Activated CD4-positive, alpha-beta memory T cell treated with anti-CD3 and anti-CD28 coated beads, Interleukin-2, amount 10 ng/mL, durations not matched to agents 7 days and 5 days (primary cell): ENCODE measurements around the gene TUBA3C. TPM values are rescaled to one million over a fixed set of nuclear protein-coding genes. Genes with fewer than 3 reads are reported as not detected.
"Not testable (repeated sequence)": the region's sequence is repeated elsewhere in the genome, so short reads cannot be mapped to it uniquely, and the experiment has no call there.

ENCODE experiments used
- CTCF ChIA-PET: fragments of 350-600 bp; sonication (Branson Sonifier 250); formaldehyde crosslinking; loops from one replicate; lab custom pipeline; 2021; ENCODE audit warnings: antibody characterized with exemption, inconsistent platforms; lab: Charles Lee
- POLR2A ChIA-PET: fragments of 350-600 bp; sonication (Branson Sonifier 250); formaldehyde crosslinking; loops from one replicate; lab custom pipeline; 2021; ENCODE audit warnings: antibody characterized with exemption; lab: Charles Lee
- DNase-seq: peaks from one replicate; pipeline ENCODE4 v3.0.0-alpha.2; 2020
- H3K27ac Mint-ChIP-seq: one replicate; pipeline ENCODE4 v1.8.0; 2021; ENCODE audit warnings: mild to moderate bottlenecking, mixed read lengths
- H3K27me3 Mint-ChIP-seq: one replicate; pipeline ENCODE4 v1.8.0; 2021; ENCODE audit warnings: mixed read lengths
- H3K36me3 Mint-ChIP-seq: one replicate; pipeline ENCODE4 v1.8.0; 2021; ENCODE audit warnings: low read depth, mixed read lengths
- H3K4me1 Mint-ChIP-seq: one replicate; pipeline ENCODE4 v1.8.0; 2021; ENCODE audit warnings: mixed read lengths
- H3K4me3 Mint-ChIP-seq: one replicate; pipeline ENCODE4 v1.8.0; 2021; ENCODE audit warnings: mild to moderate bottlenecking, mixed read lengths
- H3K9me3 Mint-ChIP-seq: one replicate; pipeline ENCODE4 v1.8.0; 2021; ENCODE audit warnings: mixed read lengths
- total RNA-seq, 2 experiments: library from RNA; stranded (reverse); gene quantifications; one replicate each; pipeline ENCODE4 v1.2.3, GENCODE V29; 2021

The TUBA3C gene
- total RNA-seq, 2 experiments from 2014 or later: not detected

DNA sequence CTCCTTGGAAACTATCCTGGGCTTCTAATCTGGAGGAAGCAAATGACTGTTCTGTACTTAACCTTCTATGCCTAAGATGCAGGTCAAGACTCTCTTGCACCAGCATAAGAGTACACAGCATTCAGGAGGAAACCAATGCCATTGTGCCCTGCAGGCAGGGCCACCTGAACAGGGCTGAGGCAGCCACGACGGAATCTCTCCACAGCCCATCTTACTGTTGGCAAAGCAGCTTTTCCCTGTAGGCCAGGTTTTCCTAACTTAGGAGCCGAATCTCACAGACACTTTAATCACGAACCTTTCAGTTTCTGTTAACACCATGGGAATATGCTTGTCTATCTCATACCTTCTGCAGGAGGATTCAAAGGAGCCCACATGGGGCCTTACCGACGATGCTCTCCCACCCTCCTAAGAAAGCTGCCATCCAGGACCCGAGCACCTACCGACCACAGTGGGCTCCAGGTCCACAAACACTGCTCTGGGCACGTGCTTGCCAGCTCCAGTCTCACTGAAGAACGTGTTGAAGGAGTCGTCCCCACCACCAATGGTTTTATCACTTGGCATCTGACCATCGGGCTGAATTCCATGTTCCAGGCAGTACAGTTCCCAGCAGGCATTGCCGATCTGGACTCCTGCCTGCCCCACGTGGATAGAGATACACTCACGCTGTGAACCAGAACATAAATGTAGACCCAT is 2.6 kb downstream of the TUBA3C start:
- H3K36me3 Mint-ChIP-seq: no peaks in the 10 kb centered on the region
- POLR2A ChIA-PET: no interaction called here
- CTCF ChIA-PET: no interaction called here

DNA sequence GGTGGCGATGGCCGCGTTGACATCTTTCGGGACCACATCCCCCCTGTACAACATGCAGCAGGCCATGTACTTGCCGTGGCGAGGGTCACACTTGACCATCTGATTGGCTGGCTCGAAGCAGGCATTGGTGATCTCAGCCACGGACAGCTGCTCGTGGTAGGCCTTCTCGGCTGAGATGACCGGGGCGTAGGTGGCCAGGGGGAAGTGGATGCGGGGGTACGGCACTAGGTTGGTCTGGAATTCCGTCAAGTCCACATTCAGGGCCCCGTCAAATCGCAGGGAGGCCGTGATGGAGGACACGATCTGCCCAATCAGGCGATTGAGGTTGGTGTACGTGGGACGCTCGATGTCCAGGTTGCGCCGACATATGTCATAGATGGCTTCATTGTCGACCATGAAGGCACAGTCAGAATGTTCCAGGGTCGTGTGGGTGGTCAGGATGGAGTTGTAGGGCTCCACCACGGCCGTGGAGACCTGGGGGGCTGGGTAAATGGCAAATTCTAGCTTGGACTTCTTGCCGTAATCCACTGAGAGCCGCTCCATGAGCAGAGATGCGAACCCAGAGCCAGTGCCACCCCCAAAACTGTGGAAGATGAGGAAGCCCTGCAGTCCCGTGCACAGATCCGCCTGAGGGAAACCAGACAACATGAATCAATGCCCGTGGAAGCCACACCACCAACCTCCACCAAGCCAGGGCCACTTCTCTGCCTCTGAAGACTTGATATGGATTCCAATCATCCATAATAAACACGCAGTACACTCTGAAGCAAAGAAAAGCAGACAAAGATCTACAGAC is 4.4 kb downstream of the TUBA3C start:
- H3K4me1 Mint-ChIP-seq, H3K27me3 Mint-ChIP-seq, DNase-seq, H3K9me3 Mint-ChIP-seq, CTCF ChIA-PET, H3K36me3 Mint-ChIP-seq, H3K4me3 Mint-ChIP-seq, H3K27ac Mint-ChIP-seq, POLR2A ChIA-PET: not testable (repeated sequence)

More for the DNA sequence above, 2.6 kb downstream of the TUBA3C start:
- Mint-ChIP-seq H3K27ac (no peak overlapping the region), H3K27me3 (no peaks in the 10 kb centered on the region), H3K4me3 (no peak overlapping the region), H3K4me1 (no peaks in the 10 kb centered on the region), H3K9me3 (peaks cover 1% of the 10 kb centered on the region)
- no peak for DNase-seq

DNA sequence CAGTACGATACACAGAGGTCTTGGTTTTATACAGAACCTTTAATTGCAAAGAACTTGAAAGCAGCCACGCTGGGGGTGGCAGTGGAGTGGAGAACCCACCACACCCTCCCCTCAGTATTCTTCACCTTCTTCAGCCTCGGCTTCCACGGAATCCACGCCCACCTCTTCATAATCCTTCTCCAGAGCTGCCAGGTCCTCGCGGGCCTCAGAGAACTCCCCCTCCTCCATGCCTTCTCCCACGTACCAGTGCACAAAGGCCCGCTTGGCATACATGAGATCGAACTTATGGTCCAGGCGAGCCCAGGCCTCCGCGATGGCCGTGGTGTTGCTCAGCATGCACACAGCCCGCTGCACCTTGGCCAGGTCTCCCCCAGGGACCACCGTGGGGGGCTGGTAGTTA is 7.9 kb downstream of the TUBA3C start:
- Mint-ChIP-seq H3K27me3 (no peaks in the 10 kb centered on the region), H3K4me3 (no peak overlapping the region), H3K4me1 (no peaks in the 10 kb centered on the region), H3K27ac (no peak overlapping the region), H3K9me3 (peaks cover 1% of the 10 kb centered on the region), H3K36me3 (no peaks in the 10 kb centered on the region)
- ChIA-PET POLR2A (no interaction called here), CTCF (no interaction called here)
- no peak for DNase-seq

GRCh38 chr13:19172647-19173030 is 9.0 kb downstream of the TUBA3C start:
- Mint-ChIP-seq H3K4me1 (no peaks in the 10 kb centered on the region), H3K27ac (no peak overlapping the region), H3K9me3 (peaks cover 1% of the 10 kb centered on the region), H3K36me3 (no peaks in the 10 kb centered on the region), H3K4me3 (no peak overlapping the region), H3K27me3 (no peaks in the 10 kb centered on the region)
- CTCF ChIA-PET: no interaction called here
- DNase-seq: no peak
- POLR2A ChIA-PET: no interaction called here

GRCh38 chr13:19172007-19172646 is 9.5 kb downstream of the TUBA3C start:
- DNase-seq: no peak
- Mint-ChIP-seq H3K4me1 (no peaks in the 10 kb centered on the region), H3K27me3 (no peaks in the 10 kb centered on the region), H3K4me3 (no peak overlapping the region), H3K36me3 (no peaks in the 10 kb centered on the region), H3K9me3 (peaks cover 1% of the 10 kb centered on the region), H3K27ac (no peak overlapping the region)
- CTCF ChIA-PET: no interaction called here
- POLR2A ChIA-PET: no interaction called here

DNA sequence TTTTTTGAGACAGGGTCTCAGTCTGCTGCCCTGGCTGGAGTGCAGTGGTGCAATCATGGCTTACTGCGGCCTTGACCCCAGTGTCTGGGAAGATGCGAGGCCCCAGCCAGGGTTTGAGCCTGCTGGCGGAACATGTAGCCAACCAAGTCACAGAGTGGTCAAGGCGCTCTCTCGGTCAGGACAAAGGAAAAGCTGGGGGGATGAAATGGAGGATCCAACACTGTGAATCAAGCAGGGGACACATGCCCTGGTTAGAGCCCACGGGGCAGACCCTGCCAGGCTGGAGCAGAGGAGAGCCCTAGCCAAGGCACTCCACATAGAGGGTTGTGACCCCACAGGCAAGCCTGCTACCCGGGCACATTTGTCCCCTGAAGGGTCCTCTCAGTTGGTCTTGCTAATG is 10.1 kb downstream of the TUBA3C start:
- no peaks in the 10 kb centered on the region for H3K36me3 Mint-ChIP-seq
- CTCF ChIA-PET: no interaction called here

DNA sequence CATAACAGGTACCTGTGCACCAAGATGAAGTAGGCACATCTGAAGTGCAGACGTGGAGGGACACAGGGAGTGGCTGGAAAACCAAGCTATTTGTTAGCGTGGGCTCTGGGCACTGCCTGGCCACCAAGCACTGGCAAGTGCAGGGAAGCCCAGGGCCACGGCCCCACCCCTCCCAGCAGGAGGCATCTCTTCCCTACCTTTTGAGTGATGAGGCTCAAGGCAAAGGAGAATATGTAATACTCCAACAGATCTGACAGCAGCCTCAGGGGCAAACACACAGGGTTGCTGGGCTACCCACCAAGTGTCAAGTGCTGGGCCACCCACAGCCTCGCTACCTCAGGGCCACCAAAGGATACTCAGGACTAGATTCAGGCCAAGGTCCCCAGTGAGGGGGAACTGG is 11.6 kb downstream of the TUBA3C start:
- no peaks in the 10 kb centered on the region for H3K27me3 Mint-ChIP-seq
- H3K4me3 Mint-ChIP-seq: no peak overlapping the region
- H3K36me3 Mint-ChIP-seq: no peaks in the 10 kb centered on the region
- DNase-seq: no peak
- ChIA-PET CTCF (no interaction called here), POLR2A (no interaction called here)
- H3K4me1 Mint-ChIP-seq: no peaks in the 10 kb centered on the region
- H3K27ac Mint-ChIP-seq: no peak overlapping the region
- no peaks in the 10 kb centered on the region for H3K9me3 Mint-ChIP-seq

More for the DNA sequence above, 10.1 kb downstream of the TUBA3C start:
- H3K9me3 Mint-ChIP-seq: no peaks in the 10 kb centered on the region
- H3K4me3 Mint-ChIP-seq: no peak overlapping the region
- no peaks in the 10 kb centered on the region for H3K4me1 Mint-ChIP-seq
- H3K27me3 Mint-ChIP-seq: no peaks in the 10 kb centered on the region
- no peak overlapping the region for H3K27ac Mint-ChIP-seq
- POLR2A ChIA-PET: no interaction called here
- no peak for DNase-seq

DNA sequence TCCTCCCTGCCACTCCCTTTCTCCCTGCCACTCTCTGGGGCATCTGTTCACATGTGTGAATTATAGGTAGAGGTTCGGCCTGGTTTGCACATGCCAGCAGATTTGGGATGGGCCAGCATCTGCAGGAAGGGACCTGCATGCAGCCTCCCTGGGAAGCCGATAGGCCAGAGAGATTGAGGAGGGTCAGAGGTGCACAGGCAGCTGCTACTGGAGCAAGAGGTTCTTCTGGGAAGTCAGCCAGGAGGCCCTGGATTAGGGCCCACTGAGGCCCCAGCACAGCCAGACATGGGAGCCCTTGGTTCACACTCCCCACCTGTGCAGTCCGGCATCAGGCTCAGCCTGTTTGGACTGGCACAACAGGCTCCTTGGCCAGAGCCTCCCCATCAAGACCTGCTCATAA is 12.1 kb downstream of the TUBA3C start:
- CTCF ChIA-PET: no interaction called here
- H3K9me3 Mint-ChIP-seq: no peaks in the 10 kb centered on the region
- no peak for DNase-seq
- H3K4me1 Mint-ChIP-seq: no peaks in the 10 kb centered on the region
- no peak overlapping the region for H3K4me3 Mint-ChIP-seq
- POLR2A ChIA-PET: no interaction called here
- H3K36me3 Mint-ChIP-seq: no peaks in the 10 kb centered on the region
- no peak overlapping the region for H3K27ac Mint-ChIP-seq
- no peaks in the 10 kb centered on the region for H3K27me3 Mint-ChIP-seq

- H3K4me1 Mint-ChIP-seq: no peaks in the 10 kb centered on the region
- CTCF ChIA-PET: no interaction called here
- POLR2A ChIA-PET: no interaction called here
- no peaks in the 10 kb centered on the region for H3K36me3 Mint-ChIP-seq
- H3K27me3 Mint-ChIP-seq: no peaks in the 10 kb centered on the region
- no peak overlapping the region for H3K4me3 Mint-ChIP-seq
- peaks cover 2% of the 10 kb centered on the region for H3K9me3 Mint-ChIP-seq
- H3K27ac Mint-ChIP-seq: no peak overlapping the region
- DNase-seq: no peak
Measured at GRCh38 chr13:19161308-19161707, 20.3 kb downstream of the TUBA3C start.

- no peak overlapping the region for H3K27ac Mint-ChIP-seq
- no peaks in the 10 kb centered on the region for H3K27me3 Mint-ChIP-seq
- H3K4me1 Mint-ChIP-seq: no peaks in the 10 kb centered on the region
- H3K4me3 Mint-ChIP-seq: no peak overlapping the region
- peaks cover 2% of the 10 kb centered on the region for H3K9me3 Mint-ChIP-seq
- POLR2A ChIA-PET: no interaction called here
- CTCF ChIA-PET: no interaction called here
- H3K36me3 Mint-ChIP-seq: no peaks in the 10 kb centered on the region
- DNase-seq: no peak
Measured at GRCh38 chr13:19159761-19160420, 21.7 kb downstream of the TUBA3C start.

DNA sequence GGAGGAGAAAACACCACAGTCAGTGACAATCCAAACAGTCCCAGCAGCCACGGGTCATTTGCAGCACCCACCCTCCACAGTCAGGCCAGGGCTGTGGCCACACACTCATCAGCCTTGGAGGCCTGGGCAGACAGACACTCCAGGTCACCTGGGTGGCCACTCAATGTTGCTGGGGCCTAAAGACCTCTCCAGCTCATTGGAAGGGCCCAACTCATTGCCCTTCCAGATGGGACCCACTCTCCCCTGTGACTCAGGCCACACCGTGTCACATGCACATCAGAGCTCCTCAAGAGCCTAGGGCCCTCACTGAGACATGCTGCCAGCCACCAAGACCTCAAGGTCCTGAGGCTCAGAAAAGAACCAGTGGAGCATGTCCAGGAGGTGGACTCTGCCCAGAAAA is 22.4 kb downstream of the TUBA3C start:
- no peak overlapping the region for H3K4me3 Mint-ChIP-seq
- H3K27me3 Mint-ChIP-seq: no peaks in the 10 kb centered on the region
- ChIA-PET CTCF (no interaction called here), POLR2A (no interaction called here)
- H3K9me3 Mint-ChIP-seq: peaks cover 2% of the 10 kb centered on the region
- no peaks in the 10 kb centered on the region for H3K36me3 Mint-ChIP-seq
- no peak for DNase-seq
- H3K27ac Mint-ChIP-seq: no peak overlapping the region
- H3K4me1 Mint-ChIP-seq: no peaks in the 10 kb centered on the region

GRCh38 chr13:19158526-19159174 is 23.0 kb downstream of the TUBA3C start:
- Mint-ChIP-seq H3K27me3 (no peaks in the 10 kb centered on the region), H3K27ac (no peak overlapping the region), H3K9me3 (peaks cover 2% of the 10 kb centered on the region), H3K4me1 (no peaks in the 10 kb centered on the region), H3K36me3 (no peaks in the 10 kb centered on the region), H3K4me3 (no peak overlapping the region)
- no peak for DNase-seq
- ChIA-PET CTCF (no interaction called here), POLR2A (no interaction called here)

- Mint-ChIP-seq H3K27me3 (no peaks in the 10 kb centered on the region), H3K36me3 (no peaks in the 10 kb centered on the region), H3K9me3 (no peaks in the 10 kb centered on the region), H3K4me3 (no peak overlapping the region), H3K27ac (no peak overlapping the region), H3K4me1 (no peaks in the 10 kb centered on the region)
- DNase-seq: no peak
- ChIA-PET CTCF (no interaction called here), POLR2A (no interaction called here)
Measured at GRCh38 chr13:19158006-19158405, 23.6 kb downstream of the TUBA3C start.
